Neutrophil (primary cell): ENCODE results near the gene KIZ.

ENCODE experiments used
- H3K27ac ChIP-seq: fragments of 200-600 bp; sonication (generic); 2 replicates; pipeline ENCODE4 v1.5.1; 2016; ENCODE audit warnings: mild to moderate bottlenecking, moderate library complexity
- H3K27me3 ChIP-seq: fragments of 200-600 bp; sonication (generic); 2 replicates; pipeline ENCODE4 v1.6.0; 2016; ENCODE audit warnings: mild to moderate bottlenecking
- H3K36me3 ChIP-seq: fragments of 200-600 bp; sonication (generic); 2 replicates; pipeline ENCODE4 v1.5.1; 2017
- H3K4me1 ChIP-seq, 2 experiments: fragments of 200-600 bp in 1 of 2; sonication (generic) in 1 of 2; 1 replicate in 1 of 2; 2 replicates in 1 of 2; pipeline versions ENCODE4 v1.5.1 to v1.6.1; 2013 to 2016; ENCODE audit warnings: low read depth in 1 of 2, low read length in 1 of 2, mild to moderate bottlenecking in 1 of 2, moderate library complexity in 1 of 2; ENCODE audit not compliant: control insufficient read depth in 1 of 2, insufficient read depth in 1 of 2
- H3K4me3 ChIP-seq, 2 experiments: fragments of 200-600 bp in 1 of 2; sonication (generic) in 1 of 2; 1 replicate in 1 of 2; 2 replicates in 1 of 2; pipeline ENCODE4 v1.5.1; 2013 to 2016; ENCODE audit warnings: low read depth in 1 of 2, low read length in 1 of 2, mild to moderate bottlenecking in 1 of 2, moderate library complexity in 1 of 2
- H3K9me3 ChIP-seq: fragments of 200-600 bp; sonication (generic); 2 replicates; pipeline ENCODE4 v1.5.1; 2016
- TF ChIP-seq, protein P1 (sequence below): fragments of 200-600 bp; sonication (generic); IDR thresholded peaks from 2 replicates; pipeline ENCODE4 v1.5.1; 2016; ENCODE audit warnings: antibody characterized with exemption

The KIZ gene

DNA sequence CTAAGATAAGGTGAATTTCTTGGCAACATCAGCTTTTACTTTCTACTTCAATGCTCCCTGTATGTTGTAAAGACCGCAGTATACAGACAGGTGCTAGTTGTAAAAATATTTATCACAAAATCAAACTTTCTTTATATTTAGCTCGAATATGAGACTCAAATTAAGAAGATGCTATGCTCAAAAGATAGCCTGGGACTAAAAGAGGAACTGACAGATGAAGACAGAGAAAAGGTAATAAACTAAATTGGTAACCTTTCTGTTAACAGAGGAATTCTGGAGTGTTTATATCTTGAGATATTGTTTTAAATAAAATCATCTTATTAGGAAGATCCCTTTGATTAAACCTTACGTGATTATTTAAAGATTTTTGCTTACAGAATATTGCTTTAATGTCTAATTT lies 19.5 kb downstream of the KIZ start:
- H3K4me1 ChIP-seq = no peaks in the 10 kb centered on the region
- H3K27ac ChIP-seq = no peak overlapping the region
- no peak overlapping the region for H3K4me3 ChIP-seq
- peaks cover 6% of the 10 kb centered on the region for H3K36me3 ChIP-seq
- H3K9me3 ChIP-seq = no peaks in the 10 kb centered on the region
- TF ChIP-seq, protein P1, sequence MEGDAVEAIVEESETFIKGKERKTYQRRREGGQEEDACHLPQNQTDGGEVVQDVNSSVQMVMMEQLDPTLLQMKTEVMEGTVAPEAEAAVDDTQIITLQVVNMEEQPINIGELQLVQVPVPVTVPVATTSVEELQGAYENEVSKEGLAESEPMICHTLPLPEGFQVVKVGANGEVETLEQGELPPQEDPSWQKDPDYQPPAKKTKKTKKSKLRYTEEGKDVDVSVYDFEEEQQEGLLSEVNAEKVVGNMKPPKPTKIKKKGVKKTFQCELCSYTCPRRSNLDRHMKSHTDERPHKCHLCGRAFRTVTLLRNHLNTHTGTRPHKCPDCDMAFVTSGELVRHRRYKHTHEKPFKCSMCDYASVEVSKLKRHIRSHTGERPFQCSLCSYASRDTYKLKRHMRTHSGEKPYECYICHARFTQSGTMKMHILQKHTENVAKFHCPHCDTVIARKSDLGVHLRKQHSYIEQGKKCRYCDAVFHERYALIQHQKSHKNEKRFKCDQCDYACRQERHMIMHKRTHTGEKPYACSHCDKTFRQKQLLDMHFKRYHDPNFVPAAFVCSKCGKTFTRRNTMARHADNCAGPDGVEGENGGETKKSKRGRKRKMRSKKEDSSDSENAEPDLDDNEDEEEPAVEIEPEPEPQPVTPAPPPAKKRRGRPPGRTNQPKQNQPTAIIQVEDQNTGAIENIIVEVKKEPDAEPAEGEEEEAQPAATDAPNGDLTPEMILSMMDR = no peak
- H3K27me3 ChIP-seq = no peaks in the 10 kb centered on the region

DNA sequence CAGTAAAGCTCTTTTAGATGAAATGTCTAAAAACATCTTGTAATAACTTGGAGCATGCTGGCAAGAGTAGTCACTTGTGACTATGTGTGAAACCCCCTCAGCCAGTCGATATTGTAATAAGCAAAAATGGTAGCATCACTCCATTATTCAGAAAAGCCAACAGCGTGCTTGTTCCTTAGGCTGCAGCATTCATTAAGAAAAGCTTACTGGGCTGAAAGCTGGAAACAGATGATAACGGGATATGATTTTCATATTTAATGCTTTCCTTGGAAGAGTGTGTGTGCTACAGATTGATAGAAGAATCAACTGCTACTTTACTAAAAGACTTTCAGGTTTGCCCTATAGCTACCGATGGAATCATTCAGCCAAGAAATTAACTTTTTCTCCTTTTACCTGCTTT lies 20.3 kb downstream of the KIZ start:
- H3K9me3 ChIP-seq = no peaks in the 10 kb centered on the region
- H3K27me3 ChIP-seq = no peaks in the 10 kb centered on the region
- no peak overlapping the region for H3K4me3 ChIP-seq
- H3K4me1 ChIP-seq = no peaks in the 10 kb centered on the region
- H3K36me3 ChIP-seq = peaks cover 3% of the 10 kb centered on the region
- TF ChIP-seq, protein P1 = no peak
- no peak overlapping the region for H3K27ac ChIP-seq

DNA sequence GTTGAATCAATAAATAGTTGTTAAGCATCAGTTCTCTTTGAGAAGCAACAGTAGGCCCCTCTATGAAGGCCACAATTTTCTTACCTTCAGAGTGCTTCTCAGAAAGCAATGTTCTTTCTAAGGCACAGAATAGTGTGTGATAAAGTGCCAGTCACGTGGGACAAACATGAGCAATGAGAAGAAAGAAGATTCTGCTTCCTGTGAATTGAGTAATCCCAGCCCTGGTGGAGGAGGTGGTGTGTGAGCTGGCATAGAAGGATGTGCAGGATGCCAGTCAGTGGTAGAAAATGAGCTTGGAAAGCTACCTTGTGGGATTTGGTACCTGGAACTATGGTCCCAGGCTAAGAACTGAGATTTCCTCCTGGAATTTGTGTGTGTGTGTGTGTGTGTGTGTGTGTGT lies 21.7 kb downstream of the KIZ start:
- no peaks in the 10 kb centered on the region for H3K27me3 ChIP-seq
- H3K4me1 ChIP-seq = no peaks in the 10 kb centered on the region
- H3K9me3 ChIP-seq = no peaks in the 10 kb centered on the region
- H3K4me3 ChIP-seq = no peak overlapping the region
- no peak overlapping the region for H3K27ac ChIP-seq
- H3K36me3 ChIP-seq = no peaks in the 10 kb centered on the region
- TF ChIP-seq, protein P1 = no peak

DNA sequence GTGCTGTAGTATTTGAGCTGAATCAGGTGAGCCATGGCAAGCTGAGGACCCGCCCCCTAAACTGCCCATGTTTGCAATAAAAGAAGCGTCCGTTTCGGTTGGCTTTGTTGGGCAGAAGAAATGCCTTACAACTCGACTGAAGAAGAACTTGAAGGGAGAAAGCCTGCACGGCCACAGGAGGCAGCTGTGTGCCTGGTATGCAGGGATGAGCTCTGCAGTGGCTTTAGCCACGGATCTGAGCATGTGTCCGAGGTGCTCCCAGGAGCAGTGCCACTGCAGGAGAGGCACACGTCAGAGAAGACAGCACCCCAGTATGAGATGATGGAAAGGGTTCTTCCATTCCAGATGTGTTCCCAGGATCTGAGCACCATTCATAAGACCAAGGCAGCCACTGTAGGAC lies 23.5 kb downstream of the KIZ start:
- Histone ChIP-seq H3K27me3 (no peaks in the 10 kb centered on the region), H3K4me1 (no peaks in the 10 kb centered on the region), H3K4me3 (no peak overlapping the region), H3K9me3 (no peaks in the 10 kb centered on the region), H3K36me3 (no peaks in the 10 kb centered on the region), H3K27ac (no peak overlapping the region)
- TF ChIP-seq, protein P1 = no peak

DNA sequence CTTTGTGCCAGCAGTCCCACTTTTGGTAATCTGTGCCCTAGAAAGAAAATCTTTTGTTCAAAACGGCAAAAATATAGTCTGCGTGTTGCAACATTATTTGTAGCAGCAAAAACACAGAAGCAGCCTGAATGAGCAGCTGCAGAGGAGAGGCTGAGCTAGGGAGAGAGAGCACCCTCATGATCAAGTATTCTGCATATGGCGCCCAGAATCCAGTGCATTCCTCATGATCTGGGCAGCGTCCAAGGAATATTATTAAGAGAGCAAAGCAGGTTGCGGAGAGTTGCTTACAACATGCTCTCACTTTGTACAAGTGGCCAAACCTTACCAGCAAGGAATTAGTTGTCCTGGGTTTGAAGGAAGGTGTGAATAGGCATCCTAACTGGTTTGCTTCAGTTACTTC lies 25.9 kb downstream of the KIZ start:
- Histone ChIP-seq H3K27me3 (no peaks in the 10 kb centered on the region), H3K4me3 (no peak overlapping the region), H3K36me3 (no peaks in the 10 kb centered on the region), H3K4me1 (no peaks in the 10 kb centered on the region), H3K27ac (no peak overlapping the region), H3K9me3 (no peaks in the 10 kb centered on the region)
- TF ChIP-seq, protein P1 = no peak

DNA sequence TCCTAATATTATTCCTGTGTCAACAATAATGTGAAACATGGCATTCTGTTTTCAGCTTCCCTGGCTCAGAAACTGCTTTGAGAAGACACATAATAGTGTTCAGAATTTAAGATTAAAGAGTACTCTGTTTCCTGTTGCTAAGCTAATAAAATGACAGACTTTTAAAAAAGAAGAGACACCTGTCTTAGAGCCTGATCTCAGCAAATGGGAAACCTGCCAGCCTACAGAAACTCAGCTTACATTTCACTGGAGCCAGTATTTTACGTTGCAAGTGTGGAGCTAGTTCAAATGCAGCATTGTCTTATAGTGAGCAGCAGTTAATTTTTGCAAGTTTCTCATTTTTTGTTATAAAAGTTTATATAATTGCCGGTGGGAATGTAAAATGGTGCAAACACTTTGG lies 28.8 kb downstream of the KIZ start:
- Histone ChIP-seq H3K27ac (no peak overlapping the region), H3K36me3 (no peaks in the 10 kb centered on the region), H3K4me3 (no peak overlapping the region), H3K4me1 (no peaks in the 10 kb centered on the region), H3K27me3 (no peaks in the 10 kb centered on the region), H3K9me3 (no peaks in the 10 kb centered on the region)
- TF ChIP-seq, protein P1 = no peak
